OCI-LY1 (cell line): ENCODE results near the gene ZNF100.
A peak's percentile ranks its signal among the peaks of the same experiment; 100 is the strongest.
"Not testable (repeated sequence)": the region's sequence is repeated elsewhere in the genome, so short reads cannot be mapped to it uniquely, and the experiment has no call there.

Source experiments
- H2AFZ ChIP-seq: fragments of 200-600 bp; sonication (generic), shearing (Covaris generic); 2 replicates; pipeline ENCODE4 v1.6.0; 2014; ENCODE audit warnings: antibody characterized with exemption, mild to moderate bottlenecking, low read length
- H3F3A ChIP-seq: fragments of 200-600 bp; sonication (generic), shearing (Covaris generic); 2 replicates; pipeline ENCODE4 v1.6.0; 2014; ENCODE audit warnings: mild to moderate bottlenecking, antibody characterized with exemption, low read length, moderate library complexity; ENCODE audit not compliant: insufficient read depth
- H3K27ac ChIP-seq: fragments of 200-600 bp; sonication (generic); 2 replicates; pipeline ENCODE4 v1.5.1; 2014; ENCODE audit warnings: low read length, mixed run types, mild to moderate bottlenecking, low read depth; ENCODE audit not compliant: poor library complexity, severe bottlenecking
- H3K27me3 ChIP-seq: fragments of 200-600 bp; sonication (generic); 2 replicates; pipeline ENCODE4 v1.6.0; 2014; ENCODE audit warnings: antibody characterized with exemption, mild to moderate bottlenecking, low read length, moderate library complexity; ENCODE audit not compliant: insufficient read depth
- H3K36me3 ChIP-seq: fragments of 200-600 bp; sonication (generic); 2 replicates; pipeline ENCODE4 v1.6.1; 2014; ENCODE audit warnings: mild to moderate bottlenecking, antibody characterized with exemption, low read length, moderate library complexity, mixed read lengths; ENCODE audit not compliant: insufficient read depth
- H3K4me1 ChIP-seq: fragments of 200-600 bp; sonication (generic); 2 replicates; pipeline ENCODE4 v1.5.1; 2014; ENCODE audit warnings: mild to moderate bottlenecking, low read length, moderate library complexity; ENCODE audit not compliant: insufficient read depth, severe bottlenecking
- H3K4me2 ChIP-seq: fragments of 200-600 bp; sonication (generic), shearing (Covaris generic); 2 replicates; pipeline ENCODE4 v1.6.1; 2014; ENCODE audit warnings: low read length
- H3K4me3 ChIP-seq: fragments of 200-600 bp; sonication (generic); 2 replicates; pipeline ENCODE4 v1.5.1; 2014; ENCODE audit warnings: low read length, low read depth, mild to moderate bottlenecking, mixed read lengths; ENCODE audit not compliant: poor library complexity, severe bottlenecking
- H3K79me2 ChIP-seq: fragments of 200-600 bp; shearing (Covaris generic); 2 replicates; pipeline ENCODE4 v1.6.1; 2016; ENCODE audit warnings: mixed run types, low read length, mixed read lengths; ENCODE audit not compliant: insufficient read depth
- H3K9ac ChIP-seq: fragments of 200-600 bp; sonication (generic), shearing (Covaris generic); 2 replicates; pipeline ENCODE4 v1.6.1; 2014; ENCODE audit warnings: mild to moderate bottlenecking, low read length, mixed read lengths
- H3K9me2 ChIP-seq: fragments of 200-600 bp; sonication (generic), shearing (Covaris generic); 2 replicates; pipeline ENCODE4 v1.6.1; 2014; ENCODE audit warnings: low read depth, mild to moderate bottlenecking, low read length, mixed read lengths
- H3K9me3 ChIP-seq: fragments of 200-600 bp; shearing (Covaris generic); 2 replicates; pipeline ENCODE4 v1.6.1; 2014; ENCODE audit warnings: low read length, mixed read lengths
- H4K20me1 ChIP-seq: fragments of 200-600 bp; sonication (generic), shearing (Covaris generic); 2 replicates; pipeline ENCODE4 v1.6.0; 2016; ENCODE audit warnings: mild to moderate bottlenecking, low read length; ENCODE audit not compliant: insufficient read depth
- EZH2 ChIP-seq: fragments of 200-600 bp; sonication (generic), shearing (Covaris generic); IDR thresholded peaks from 2 replicates; pipeline ENCODE4 v1.8.0; 2017; ENCODE audit warnings: borderline replicate concordance, mixed run types, mild to moderate bottlenecking, antibody characterized with exemption, low read length, moderate library complexity, mixed read lengths
- TF ChIP-seq, protein P1 (sequence below): fragments of 200-600 bp; sonication (generic), shearing (Covaris generic); IDR thresholded peaks from 2 replicates; pipeline ENCODE4 v1.5.1; 2017; ENCODE audit warnings: mild to moderate bottlenecking, antibody characterized with exemption, low read length, moderate library complexity, mixed read lengths

Gene ZNF100

DNA sequence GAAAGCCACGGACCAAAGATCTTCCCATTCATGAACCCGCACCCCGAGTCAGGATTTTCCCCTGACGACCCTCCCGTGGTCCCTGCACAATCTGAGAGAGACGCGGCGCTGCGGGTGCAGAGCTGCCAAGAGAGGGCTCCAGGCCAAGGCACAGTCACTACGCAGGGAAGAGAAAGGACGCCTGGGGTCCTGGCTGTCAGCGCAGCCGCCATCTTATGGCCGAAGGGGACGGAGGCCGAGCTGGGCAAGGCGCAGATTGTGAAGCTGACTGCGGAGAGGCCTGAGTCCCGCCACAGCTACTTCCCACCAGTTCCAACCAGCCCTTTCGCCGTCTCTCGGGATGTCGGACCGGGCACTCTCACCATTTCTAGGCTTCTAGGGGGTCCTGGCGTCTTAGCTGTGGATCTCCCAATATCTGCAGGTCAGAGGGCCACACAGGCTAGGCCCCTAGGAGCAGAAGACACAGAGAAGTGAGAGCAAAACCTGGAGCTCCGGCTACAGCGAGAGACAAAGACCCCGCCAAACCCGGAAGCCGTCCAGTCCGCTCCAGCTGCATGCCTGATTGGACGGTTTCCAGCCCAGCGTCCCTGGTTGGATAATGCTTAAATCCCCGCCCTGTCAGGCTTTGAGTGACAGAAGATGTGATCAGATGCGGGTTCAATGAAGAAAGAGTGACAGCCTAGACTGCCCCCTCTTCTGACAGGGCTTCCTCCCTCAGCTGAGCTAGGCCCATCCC is at the start of gene ZNF100:
TSS of gene ZNF100 (minus strand) at position 515 of the 736 bp plus-strand sequence. CDS start at position 365, 150 bp downstream.
- peaks cover 16% of the 10 kb centered on the region for H3K79me2 ChIP-seq
- H2AFZ ChIP-seq, result 0 out of 2 replicates have a peak within 1 kb of the TSS, but pooled peaks have one; percentile 38
- peaks cover 42% of the 10 kb centered on the region for H3K36me3 ChIP-seq
- H3K9ac ChIP-seq, result peak within 1 kb of the TSS; percentile 83
- no peaks in the 10 kb centered on the region for H3K9me2 ChIP-seq
- H4K20me1 ChIP-seq, result no peaks in the 10 kb centered on the region
- H3K9me3 ChIP-seq, result peaks cover 11% of the 10 kb centered on the region
- H3K4me3 ChIP-seq, result peak within 1 kb of the TSS; percentile 88
- H3K27ac ChIP-seq, result peak within 1 kb of the TSS; percentile 78
- TF ChIP-seq EZH2, result no peak
- TF ChIP-seq, protein P1, sequence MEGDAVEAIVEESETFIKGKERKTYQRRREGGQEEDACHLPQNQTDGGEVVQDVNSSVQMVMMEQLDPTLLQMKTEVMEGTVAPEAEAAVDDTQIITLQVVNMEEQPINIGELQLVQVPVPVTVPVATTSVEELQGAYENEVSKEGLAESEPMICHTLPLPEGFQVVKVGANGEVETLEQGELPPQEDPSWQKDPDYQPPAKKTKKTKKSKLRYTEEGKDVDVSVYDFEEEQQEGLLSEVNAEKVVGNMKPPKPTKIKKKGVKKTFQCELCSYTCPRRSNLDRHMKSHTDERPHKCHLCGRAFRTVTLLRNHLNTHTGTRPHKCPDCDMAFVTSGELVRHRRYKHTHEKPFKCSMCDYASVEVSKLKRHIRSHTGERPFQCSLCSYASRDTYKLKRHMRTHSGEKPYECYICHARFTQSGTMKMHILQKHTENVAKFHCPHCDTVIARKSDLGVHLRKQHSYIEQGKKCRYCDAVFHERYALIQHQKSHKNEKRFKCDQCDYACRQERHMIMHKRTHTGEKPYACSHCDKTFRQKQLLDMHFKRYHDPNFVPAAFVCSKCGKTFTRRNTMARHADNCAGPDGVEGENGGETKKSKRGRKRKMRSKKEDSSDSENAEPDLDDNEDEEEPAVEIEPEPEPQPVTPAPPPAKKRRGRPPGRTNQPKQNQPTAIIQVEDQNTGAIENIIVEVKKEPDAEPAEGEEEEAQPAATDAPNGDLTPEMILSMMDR, result peak; percentile 13; the same call in 1 of the 2 replicates
- no peaks in the 10 kb centered on the region for H3K27me3 ChIP-seq
- H3K4me2 ChIP-seq, result peak within 1 kb of the TSS; percentile 63
- H3K4me1 ChIP-seq, result peaks cover 9% of the 10 kb centered on the region
- H3F3A ChIP-seq, result no peaks in the 10 kb centered on the region

DNA sequence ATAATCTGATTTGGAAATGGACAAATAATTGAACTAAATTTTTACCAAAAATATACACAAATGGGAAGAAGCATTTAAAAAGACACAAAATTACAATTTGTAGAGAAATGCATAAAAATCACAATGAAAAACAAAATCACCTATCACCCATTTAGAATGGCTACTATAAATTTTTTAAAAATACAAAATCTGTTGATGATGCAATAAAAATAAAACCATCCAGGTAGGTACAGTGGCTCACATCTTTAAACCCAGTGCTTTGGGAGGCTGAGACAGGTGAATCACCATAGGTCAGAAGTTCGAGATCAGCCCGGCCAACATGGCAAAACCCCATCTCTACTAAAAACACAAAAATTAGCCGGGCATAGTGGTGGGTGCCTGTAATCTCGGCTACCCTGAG is 45.1 kb upstream of the ZNF100 start:
- H3K4me2 ChIP-seq, result no peak overlapping the region
- H3K9me2 ChIP-seq, result no peaks in the 10 kb centered on the region
- H4K20me1 ChIP-seq, result no peaks in the 10 kb centered on the region
- H3K4me1 ChIP-seq, result no peaks in the 10 kb centered on the region
- H3K9ac ChIP-seq, result no peak overlapping the region
- peaks cover 30% of the 10 kb centered on the region for H3K9me3 ChIP-seq
- no peak overlapping the region for H2AFZ ChIP-seq
- H3K79me2 ChIP-seq, result no peaks in the 10 kb centered on the region
- no peaks in the 10 kb centered on the region for H3K27me3 ChIP-seq
- no peaks in the 10 kb centered on the region for H3F3A ChIP-seq
- H3K27ac ChIP-seq, result no peak overlapping the region
- H3K36me3 ChIP-seq, result peaks cover 92% of the 10 kb centered on the region
- TF ChIP-seq, protein P1, result no peak
- no peak for TF ChIP-seq EZH2
- no peak overlapping the region for H3K4me3 ChIP-seq

DNA sequence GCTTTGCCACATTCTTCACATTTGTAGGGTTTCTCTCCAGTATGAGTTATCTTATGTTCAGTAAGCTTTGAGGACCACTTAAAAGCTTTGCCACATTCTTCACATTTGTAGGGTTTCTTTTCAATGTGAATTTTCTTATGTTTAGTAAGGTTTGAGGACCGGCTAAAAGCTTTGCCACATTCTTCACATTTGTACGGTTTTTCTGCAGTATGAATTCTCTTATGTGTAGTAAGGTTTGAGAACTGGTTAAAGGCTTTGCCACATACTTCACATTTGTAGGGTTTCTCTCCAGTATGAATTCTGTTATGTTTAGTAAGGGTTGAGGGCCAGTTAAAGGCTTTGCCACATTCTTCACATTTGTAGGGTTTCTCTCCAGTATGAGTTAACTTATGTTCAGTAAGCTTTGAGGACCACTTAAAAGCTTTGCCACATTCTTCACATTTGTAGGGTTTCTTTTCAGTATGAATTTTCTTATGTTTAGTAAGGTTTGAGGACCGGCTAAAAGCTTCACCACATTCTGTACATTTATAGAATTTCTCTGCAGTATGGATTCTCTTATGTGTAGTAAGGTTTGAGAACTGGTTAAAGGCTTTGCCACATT is 41.1 kb upstream of the ZNF100 start:
- H3K27ac ChIP-seq, H3K4me3 ChIP-seq, H3K9me2 ChIP-seq, H3K9ac ChIP-seq, H3K79me2 ChIP-seq, H3F3A ChIP-seq, H4K20me1 ChIP-seq, H3K4me1 ChIP-seq, H3K27me3 ChIP-seq, H3K4me2 ChIP-seq, H2AFZ ChIP-seq: not testable (repeated sequence)
- Histone ChIP-seq H3K36me3 (peaks cover 56% of the 10 kb centered on the region), H3K9me3 (peaks cover 41% of the 10 kb centered on the region)
